HEK293T (cell line): ENCODE data around the gene ZNF385B.

ENCODE experiments used
- CTCF ChIA-PET: fragments of 350-600 bp; formaldehyde crosslinking; extraction: SDS; loops from one replicate; lab custom pipeline; 2021; ENCODE audit warnings: antibody characterized with exemption, inconsistent platforms; lab: Yijun Ruan, JAX
- POLR2A ChIA-PET: fragments of 350-600 bp; formaldehyde crosslinking; extraction: SDS; loops from one replicate; lab custom pipeline; 2020; ENCODE audit warnings: antibody characterized with exemption, inconsistent platforms; lab: Yijun Ruan, JAX
- DNase-seq: peaks from one replicate; pipeline ENCODE4 v3.0.0; 2012; ENCODE audit warnings: mixed read lengths; ENCODE audit errors: extremely low spot score
- ARNT ChIP-seq: fragments of 450-650 bp; IDR thresholded peaks from 2 replicates; pipeline ENCODE4 v1.6.1; 2017; ENCODE audit warnings: mild to moderate bottlenecking
- BHLHE40 ChIP-seq: fragments of 450-650 bp; IDR thresholded peaks from 2 replicates; pipeline ENCODE4 v1.6.1; 2016; ENCODE audit warnings: mild to moderate bottlenecking, moderate library complexity, borderline replicate concordance
- CTBP1 ChIP-seq: fragments of 450-650 bp; IDR thresholded peaks from 2 replicates; pipeline ENCODE4 v1.6.1; 2016; ENCODE audit warnings: borderline replicate concordance
- ELF4 ChIP-seq: fragments of 450-650 bp; IDR thresholded peaks from 2 replicates; pipeline ENCODE4 v1.6.1; 2017; ENCODE audit warnings: antibody characterized with exemption
- FOXA1 ChIP-seq: fragments of 450-650 bp; IDR thresholded peaks from 2 replicates; pipeline ENCODE4 v1.6.1; 2016; ENCODE audit warnings: mild to moderate bottlenecking
- FOXK2 ChIP-seq: fragments of 450-650 bp; IDR thresholded peaks from 2 replicates; pipeline ENCODE4 v1.6.1; 2016; ENCODE audit warnings: mild to moderate bottlenecking
- FOXM1 ChIP-seq: fragments of 450-650 bp; IDR thresholded peaks from 2 replicates; pipeline ENCODE4 v1.6.1; 2017; ENCODE audit warnings: mild to moderate bottlenecking, borderline replicate concordance
- HDGF ChIP-seq: fragments of 450-650 bp; IDR thresholded peaks from 2 replicates; pipeline ENCODE4 v1.6.1; 2017; ENCODE audit warnings: antibody characterized with exemption, borderline replicate concordance
- L3MBTL2 ChIP-seq: fragments of 450-650 bp; conservative IDR thresholded peaks from 2 replicates; pipeline ENCODE4 v1.6.1; 2016; ENCODE audit warnings: mild to moderate bottlenecking
- LEF1 ChIP-seq: fragments of 450-650 bp; IDR thresholded peaks from 2 replicates; pipeline ENCODE4 v1.6.1; 2017; ENCODE audit warnings: mild to moderate bottlenecking, borderline replicate concordance
- NFRKB ChIP-seq: fragments of 450-650 bp; IDR thresholded peaks from 2 replicates; pipeline ENCODE4 v1.6.1; 2016; ENCODE audit warnings: mild to moderate bottlenecking, moderate library complexity
- PKNOX1 ChIP-seq: fragments of 450-650 bp; IDR thresholded peaks from 2 replicates; pipeline ENCODE4 v1.6.1; 2016
- SP1 ChIP-seq: fragments of 450-650 bp; IDR thresholded peaks from 2 replicates; pipeline ENCODE4 v1.6.1; 2017
- SUZ12 ChIP-seq: fragments of 450-650 bp; IDR thresholded peaks from 2 replicates; pipeline ENCODE4 v1.6.1; 2016; ENCODE audit warnings: mild to moderate bottlenecking
- TARDBP ChIP-seq: fragments of 450-650 bp; IDR thresholded peaks from 2 replicates; pipeline ENCODE4 v1.6.1; 2016
- ZNF384 ChIP-seq: fragments of 450-650 bp; IDR thresholded peaks from 2 replicates; pipeline ENCODE4 v1.6.1; 2016

ZNF385B gene

GRCh38 chr2:179853108-179853507 is 8.3 kb downstream of the ZNF385B start:
- ChIA-PET CTCF (no interaction called here), POLR2A (no interaction called here)
- DNase-seq = no peak
- TF ChIP-seq FOXK2 (no peak), FOXM1 (no peak), LEF1 (no peak), PKNOX1 (no peak), TARDBP (no peak), L3MBTL2 (no peak), CTBP1 (no peak), NFRKB (no peak), BHLHE40 (no peak), ARNT (no peak), SUZ12 (no peak), SP1 (no peak), HDGF (no peak), ZNF384 (no peak), ELF4 (no peak), FOXA1 (no peak)

- TF ChIP-seq NFRKB (no peak), TARDBP (no peak), SP1 (no peak), LEF1 (no peak), HDGF (no peak), ZNF384 (no peak), ELF4 (no peak), CTBP1 (no peak), L3MBTL2 (no peak), ARNT (no peak), FOXK2 (no peak)
- POLR2A ChIA-PET = no interaction called here
- CTCF ChIA-PET = no interaction called here
- no peak for DNase-seq
Measured at GRCh38 chr2:179850188-179850587, 11.2 kb downstream of the ZNF385B start.

GRCh38 chr2:179849719-179850118 is 11.7 kb downstream of the ZNF385B start:
- ChIA-PET CTCF (no interaction called here), POLR2A (no interaction called here)
- DNase-seq = no peak
- TF ChIP-seq PKNOX1 (no peak), L3MBTL2 (no peak), BHLHE40 (no peak), SP1 (no peak)

GRCh38 chr2:179843541-179843940 is 17.9 kb downstream of the ZNF385B start:
- ChIA-PET CTCF (no interaction called here), POLR2A (no interaction called here)
- no peak for TF ChIP-seq SP1
- TF ChIP-seq TARDBP = no peak
- no peak for TF ChIP-seq BHLHE40
- TF ChIP-seq HDGF = no peak
- no peak for DNase-seq

- peak; percentile 62 for DNase-seq
- POLR2A ChIA-PET = no interaction called here
- no peak for TF ChIP-seq SUZ12
- no peak for TF ChIP-seq FOXK2
- no peak for TF ChIP-seq PKNOX1
- no peak for TF ChIP-seq CTBP1
- no peak for TF ChIP-seq BHLHE40
- CTCF ChIA-PET = interaction anchor here (0.6 to 1.0 kb wide), 4 partner anchors 14 to 90 kb away, joined by 3 to 4 read pairs (median 3); no protein-coding TSS in a partner anchor
Measured at GRCh38 chr2:179842498-179843153, 18.8 kb downstream of the ZNF385B start.

- TF ChIP-seq NFRKB (no peak), ELF4 (no peak), TARDBP (no peak), FOXA1 (no peak), FOXM1 (no peak), CTBP1 (no peak), BHLHE40 (no peak), HDGF (no peak), SP1 (no peak), LEF1 (no peak), FOXK2 (no peak), ZNF384 (no peak), SUZ12 (no peak), L3MBTL2 (no peak), ARNT (no peak), PKNOX1 (no peak)
Measured at GRCh38 chr2:179840840-179841239, 20.6 kb downstream of the ZNF385B start.

More at GRCh38 chr2:179840840-179841239, 20.6 kb downstream of the ZNF385B start:
- CTCF ChIA-PET = interaction anchor here (1.4 to 1.5 kb wide), 2 partner anchors 58 to 236 kb away, joined by 3 read pairs; no protein-coding TSS in a partner anchor
- no peak for DNase-seq
- POLR2A ChIA-PET = no interaction called here
